Large intestine (tissue), 3 donors: ENCODE results near the gene MIS18A. TPM values are rescaled to one million over a fixed set of nuclear protein-coding genes. Genes with fewer than 3 reads are reported as not detected.
"Not testable (repeated sequence)": the region's sequence is repeated elsewhere in the genome, so short reads cannot be mapped to it uniquely, and the experiment has no call there.

Experiments used
- DNase-seq, 2 donors: peaks; one replicate each; pipeline versions ENCODE4 v3.0.0 to v3.0.0-alpha.2; 2013
- H3K27ac ChIP-seq: one replicate; pipeline ENCODE4 v1.5.1; 2013; ENCODE audit warnings: low read length
- H3K27me3 ChIP-seq: 2 replicates; pipeline ENCODE4 v1.6.1; 2013; ENCODE audit warnings: low read length; ENCODE audit not compliant: control insufficient read depth, insufficient read depth
- H3K36me3 ChIP-seq: 2 replicates; pipeline ENCODE4 v1.6.1; 2013; ENCODE audit warnings: low read length; ENCODE audit not compliant: control insufficient read depth, insufficient read depth
- H3K4me1 ChIP-seq: one replicate; pipeline ENCODE4 v1.6.1; 2013; ENCODE audit warnings: low read length; ENCODE audit not compliant: control insufficient read depth, insufficient read depth
- H3K4me3 ChIP-seq: one replicate; pipeline ENCODE4 v1.5.1; 2013; ENCODE audit warnings: low read length
- H3K9me3 ChIP-seq: one replicate; pipeline ENCODE4 v1.6.1; 2013; ENCODE audit warnings: mild to moderate bottlenecking, low read depth, low read length, moderate library complexity; ENCODE audit not compliant: control insufficient read depth
- WGBS: methylation state at CpG from one replicate; pipeline ENCODE4 v1.1.5; 2013; ENCODE audit warnings: low lambda C conversion rate; ENCODE audit not compliant: insufficient coverage; 5-methylcytosine and 5-hydroxymethylcytosine counted together
- polyA plus RNA-seq: library from polyadenylated mRNA; unstranded; fragments of 120-200 nt; gene quantifications from one replicate; pipeline ENCODE4 v1.2.1, GENCODE V29; 2013

Gene MIS18A
- polyA plus RNA-seq, 1 donor, result 15.4 TPM

DNA sequence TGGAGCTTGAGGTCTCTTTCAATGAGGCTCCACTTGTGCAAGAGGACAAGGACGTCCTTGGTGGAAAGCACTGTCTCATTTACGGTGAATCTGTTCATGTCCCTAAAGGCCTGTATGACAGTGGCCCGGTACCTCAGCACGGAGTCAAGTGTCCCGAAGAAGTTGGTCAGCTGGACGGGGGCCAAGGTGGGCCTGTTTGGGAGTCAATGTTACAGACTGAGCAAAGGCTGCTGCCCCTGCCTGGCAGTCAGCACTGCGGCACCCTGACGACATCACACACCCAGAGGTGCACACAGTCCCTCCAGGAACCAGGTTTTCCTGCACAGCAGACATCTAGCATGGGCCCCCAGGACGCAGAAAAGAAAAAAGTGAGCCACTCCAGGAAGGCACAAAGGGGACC, 38.9 kb upstream of the MIS18A start:
- H3K4me1 ChIP-seq, result no peaks in the 10 kb centered on the region
- WGBS, result no CpG with 5 or more reads among the region's 9 CpGs
- H3K4me3 ChIP-seq, result no peak overlapping the region
- DNase-seq, result no peak
- H3K27ac ChIP-seq, result no peak overlapping the region
- H3K36me3 ChIP-seq, result peaks cover 83% of the 10 kb centered on the region
- H3K9me3 ChIP-seq, result no peaks in the 10 kb centered on the region
- H3K27me3 ChIP-seq, result no peaks in the 10 kb centered on the region

DNA sequence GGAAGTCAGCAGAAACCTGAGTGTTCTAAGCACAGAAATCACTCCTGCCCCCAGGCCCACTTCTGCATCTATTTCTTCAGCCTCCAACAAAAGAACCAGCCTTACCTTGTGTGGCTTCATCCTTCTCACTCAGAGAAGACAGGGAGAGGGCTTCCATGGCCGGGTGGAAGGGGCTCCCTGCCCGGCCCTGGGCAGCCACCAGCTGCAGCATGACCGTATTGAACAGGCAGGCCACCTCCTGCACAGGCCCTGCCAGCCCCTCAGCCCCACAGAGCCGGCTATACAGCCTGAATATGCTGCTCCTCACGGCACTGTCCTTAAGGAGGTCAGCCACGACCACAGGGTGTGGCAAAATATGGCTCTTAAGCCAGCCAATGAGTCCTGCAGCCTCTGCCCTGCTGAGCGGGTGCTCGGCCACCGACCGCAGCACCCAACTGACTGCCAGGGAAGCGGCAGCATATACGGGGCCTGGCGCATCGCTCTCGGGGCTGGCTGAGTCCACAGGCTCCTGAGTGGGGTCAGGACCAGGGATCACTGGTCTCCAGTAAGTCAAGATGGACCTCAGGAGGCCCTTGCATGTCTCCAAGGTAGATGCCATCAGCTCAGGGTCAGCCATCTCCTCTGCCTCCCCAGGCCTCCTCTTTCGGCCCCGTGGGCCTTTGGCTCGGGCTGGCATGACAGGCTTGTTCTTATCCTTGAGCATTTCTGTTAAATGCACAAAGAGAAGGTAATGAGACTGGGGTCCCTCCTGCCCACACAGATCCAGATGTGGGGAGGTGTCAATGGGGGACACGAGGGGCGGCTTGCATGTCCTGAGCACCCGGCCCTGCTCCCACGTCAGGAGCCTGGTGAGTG, 37.7 kb upstream of the MIS18A start:
- WGBS, result no CpG with 5 or more reads among the region's 22 CpGs

DNA sequence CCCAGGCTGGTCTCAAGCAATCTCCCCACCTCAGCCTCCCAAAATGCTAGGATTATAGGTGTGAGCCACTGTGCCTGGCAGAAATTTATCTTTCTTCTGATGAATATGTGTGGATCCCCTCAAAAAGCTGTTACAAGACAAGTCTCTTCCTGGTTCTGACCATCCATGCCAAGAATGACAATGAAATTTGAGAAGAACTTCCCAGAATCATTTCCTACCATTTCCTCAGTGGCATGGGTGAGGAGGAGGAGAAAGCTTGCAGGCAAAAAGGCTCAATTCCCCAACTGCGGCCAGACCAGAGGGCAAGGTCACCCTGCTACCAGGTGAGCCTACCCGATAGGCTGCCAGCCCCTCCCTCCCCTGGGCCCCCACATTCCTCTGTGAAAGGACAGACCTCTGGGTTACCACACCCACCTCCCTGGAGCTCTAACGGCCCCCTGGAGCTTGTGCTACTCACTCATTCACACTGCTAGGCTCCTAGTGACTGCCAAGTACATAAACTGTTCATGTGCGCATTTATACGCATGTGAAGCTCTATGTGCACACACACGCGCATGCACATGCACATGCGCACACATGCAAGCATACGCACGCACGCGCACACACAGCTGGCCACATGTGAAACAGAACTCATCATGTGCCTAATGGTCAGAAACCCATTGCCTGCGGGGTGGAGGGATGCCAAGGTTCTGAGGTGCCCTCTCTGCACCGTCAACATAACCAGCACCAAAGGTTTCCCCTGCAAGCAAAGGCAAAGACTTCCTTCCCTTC, 36.8 kb upstream of the MIS18A start:
- DNase-seq, result no peak
- H3K36me3 ChIP-seq, result peaks cover 82% of the 10 kb centered on the region

More for the DNA sequence above, 37.7 kb upstream of the MIS18A start:
- Histone ChIP-seq H3K27me3 (no peaks in the 10 kb centered on the region), H3K27ac (no peak overlapping the region), H3K36me3 (peaks cover 84% of the 10 kb centered on the region), H3K4me1 (no peaks in the 10 kb centered on the region), H3K4me3 (no peak overlapping the region), H3K9me3 (no peaks in the 10 kb centered on the region)
- no peak for DNase-seq

DNA sequence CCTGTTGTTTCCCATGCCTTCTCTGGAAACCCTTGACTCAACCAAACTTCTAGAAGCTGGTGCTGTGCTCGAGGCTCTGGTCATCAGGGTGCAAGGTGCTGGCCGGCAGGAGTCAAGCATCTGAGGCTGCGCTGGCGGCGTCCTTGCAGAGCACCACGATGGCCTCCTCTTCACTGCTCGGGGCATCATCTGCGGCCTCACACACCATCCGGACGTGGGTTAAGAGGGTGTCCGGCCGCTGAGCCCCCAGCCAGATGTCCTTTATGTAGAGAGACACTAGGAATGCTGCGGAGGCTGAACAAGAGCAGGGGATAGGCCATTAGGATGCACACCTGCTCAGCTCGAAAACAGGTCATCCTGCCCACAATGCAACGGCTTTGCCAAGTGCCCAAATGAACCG, 36.0 kb upstream of the MIS18A start:
- Histone ChIP-seq H3K9me3 (no peaks in the 10 kb centered on the region), H3K4me1 (no peaks in the 10 kb centered on the region), H3K4me3 (no peak overlapping the region), H3K36me3 (peaks cover 78% of the 10 kb centered on the region), H3K27ac (no peak overlapping the region), H3K27me3 (no peaks in the 10 kb centered on the region)
- DNase-seq, result no peak
- no CpG with 5 or more reads among the region's 16 CpGs for WGBS

More for the DNA sequence above, 36.8 kb upstream of the MIS18A start:
- H3K4me3 ChIP-seq, result no peak overlapping the region
- no CpG with 5 or more reads among the region's 14 CpGs for WGBS
- H3K27ac ChIP-seq, result no peak overlapping the region
- no peaks in the 10 kb centered on the region for H3K9me3 ChIP-seq
- H3K27me3 ChIP-seq, result no peaks in the 10 kb centered on the region
- H3K4me1 ChIP-seq, result no peaks in the 10 kb centered on the region

DNA sequence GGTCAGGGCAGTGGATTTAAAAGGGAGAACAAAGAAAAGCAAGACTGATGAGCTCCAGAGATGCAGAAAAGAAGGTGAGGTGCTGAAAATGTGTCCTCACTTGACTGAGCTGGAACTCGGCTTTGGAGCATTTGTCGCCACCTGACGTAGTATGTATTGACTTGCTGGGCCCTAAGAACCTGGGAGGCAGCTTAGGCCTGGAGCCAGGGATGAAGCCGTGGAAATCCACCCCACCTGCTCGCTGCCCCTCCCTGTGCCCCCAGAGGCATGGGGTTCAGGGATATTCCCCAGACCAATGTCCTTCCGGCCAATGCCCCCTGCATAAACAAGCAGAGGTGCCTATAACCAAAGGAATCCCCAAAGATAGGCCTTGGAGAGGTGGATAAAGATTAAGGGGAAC, 34.1 kb upstream of the MIS18A start:
- no peak for DNase-seq
- no CpG with 5 or more reads among the region's 6 CpGs for WGBS

DNA sequence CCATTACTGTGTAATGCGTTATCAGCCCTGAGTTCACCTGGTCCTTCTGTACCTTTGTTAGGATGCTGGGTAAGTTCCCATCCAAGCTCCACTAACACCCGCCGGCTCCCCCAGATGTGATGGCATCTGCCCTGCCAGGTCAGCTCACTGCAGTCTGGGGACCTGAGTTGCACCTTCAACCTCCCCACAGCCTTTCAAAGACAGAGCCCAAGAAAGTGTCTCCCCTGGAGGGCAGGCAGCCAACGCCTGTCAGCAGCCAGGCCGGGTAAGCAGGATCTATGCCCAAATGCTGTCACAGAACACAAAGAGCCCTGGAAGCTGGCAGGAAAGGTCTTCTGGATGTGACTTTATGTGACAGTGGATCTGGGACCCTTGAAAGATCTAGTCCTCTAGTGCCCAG, 33.5 kb upstream of the MIS18A start:
- DNase-seq, result no peak
- H3K27me3 ChIP-seq, result no peaks in the 10 kb centered on the region
- no peaks in the 10 kb centered on the region for H3K9me3 ChIP-seq
- no peak overlapping the region for H3K4me3 ChIP-seq
- no peaks in the 10 kb centered on the region for H3K4me1 ChIP-seq
- WGBS, result no CpG with 5 or more reads among the region's 5 CpGs
- no peak overlapping the region for H3K27ac ChIP-seq
- H3K36me3 ChIP-seq, result peaks cover 60% of the 10 kb centered on the region

More for the DNA sequence above, 34.1 kb upstream of the MIS18A start:
- H3K27ac ChIP-seq, result no peak overlapping the region
- H3K4me3 ChIP-seq, result no peak overlapping the region
- H3K36me3 ChIP-seq, result peaks cover 67% of the 10 kb centered on the region
- H3K9me3 ChIP-seq, result no peaks in the 10 kb centered on the region
- no peaks in the 10 kb centered on the region for H3K4me1 ChIP-seq
- no peaks in the 10 kb centered on the region for H3K27me3 ChIP-seq

DNA sequence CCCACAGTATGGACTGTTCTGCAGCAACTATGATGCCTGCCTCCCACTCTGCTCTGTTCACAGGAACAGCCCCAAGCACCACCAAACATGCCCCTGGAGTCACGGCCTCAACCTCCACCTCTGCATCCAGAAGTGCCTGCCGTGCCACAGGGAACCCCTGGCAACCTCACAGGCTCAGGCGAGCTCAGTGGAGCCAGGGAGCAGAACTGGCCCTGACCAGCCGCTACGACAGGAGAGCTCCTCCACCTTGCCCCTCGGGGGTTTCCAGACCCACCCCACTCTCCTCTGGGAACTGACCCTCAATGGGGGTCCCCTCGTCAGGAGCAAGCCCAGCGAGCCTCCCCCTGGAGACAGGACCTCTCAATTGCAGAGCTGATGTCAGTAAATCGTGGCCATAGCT, 32.8 kb upstream of the MIS18A start:
- H3K36me3 ChIP-seq, result peaks cover 53% of the 10 kb centered on the region
- no peaks in the 10 kb centered on the region for H3K27me3 ChIP-seq
- no peak for DNase-seq

DNA sequence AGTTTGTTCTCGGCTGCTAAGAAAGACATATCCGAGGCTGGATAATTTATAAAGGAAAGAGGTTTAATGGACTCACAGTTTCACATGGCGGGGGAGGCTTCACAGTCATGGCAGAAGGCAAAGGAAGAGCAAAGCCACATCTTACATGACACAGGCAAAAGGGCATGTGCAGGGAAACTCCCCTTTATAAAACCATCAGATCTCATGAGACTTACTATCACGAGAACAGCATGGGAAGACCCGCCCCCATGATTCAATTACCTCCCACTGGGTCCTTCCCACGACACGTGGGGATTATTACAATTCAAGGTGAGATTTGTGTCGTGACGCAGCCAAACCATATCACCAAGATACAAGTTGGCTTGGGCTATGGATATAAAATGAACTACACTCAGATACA, 32.1 kb upstream of the MIS18A start:
- H3K4me3 ChIP-seq, H3K4me1 ChIP-seq, H3K27ac ChIP-seq, DNase-seq, H3K27me3 ChIP-seq, H3K9me3 ChIP-seq: not testable (repeated sequence)
- H3K36me3 ChIP-seq, result peaks cover 47% of the 10 kb centered on the region
- 100% methylated on average over 2 of the region's 9 CpGs for WGBS

More for the DNA sequence above, 32.8 kb upstream of the MIS18A start:
- Histone ChIP-seq H3K27ac (no peak overlapping the region), H3K4me3 (no peak overlapping the region), H3K4me1 (no peaks in the 10 kb centered on the region), H3K9me3 (no peaks in the 10 kb centered on the region)
- WGBS, result no CpG with 5 or more reads among the region's 9 CpGs

DNA sequence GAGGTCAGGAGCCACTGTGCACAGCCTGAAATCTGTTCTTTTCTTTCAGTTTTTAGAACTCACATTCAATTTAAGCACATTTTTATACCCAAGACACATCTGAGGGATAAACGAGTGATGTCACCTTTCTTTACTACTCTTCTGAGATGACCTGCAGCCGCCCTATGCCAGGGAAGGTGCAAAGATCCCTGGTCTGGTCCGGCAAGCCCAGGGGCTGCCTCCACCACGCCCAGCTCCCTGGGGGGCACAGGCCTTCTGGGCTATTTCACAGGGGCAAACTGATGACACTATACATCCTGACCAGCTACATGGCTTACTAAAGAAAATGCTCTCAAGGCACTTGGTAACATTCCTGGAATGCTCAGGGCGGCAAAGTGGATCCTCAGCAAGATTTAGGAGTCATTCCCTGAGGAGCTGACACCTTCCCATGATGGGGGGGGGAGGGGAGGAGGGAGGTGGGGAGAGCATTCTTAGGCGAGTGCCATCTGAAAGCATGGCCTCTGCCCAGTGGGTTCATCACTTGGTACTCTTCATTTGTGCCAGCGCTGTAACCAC, 31.1 kb upstream of the MIS18A start:
- H3K9me3 ChIP-seq, result no peaks in the 10 kb centered on the region
- DNase-seq, result no peak
- no peak overlapping the region for H3K27ac ChIP-seq
- H3K36me3 ChIP-seq, result peaks cover 39% of the 10 kb centered on the region
- 90% methylated on average over 2 of the region's 7 CpGs for WGBS
- H3K4me3 ChIP-seq, result no peak overlapping the region
- no peaks in the 10 kb centered on the region for H3K4me1 ChIP-seq
- H3K27me3 ChIP-seq, result no peaks in the 10 kb centered on the region

DNA sequence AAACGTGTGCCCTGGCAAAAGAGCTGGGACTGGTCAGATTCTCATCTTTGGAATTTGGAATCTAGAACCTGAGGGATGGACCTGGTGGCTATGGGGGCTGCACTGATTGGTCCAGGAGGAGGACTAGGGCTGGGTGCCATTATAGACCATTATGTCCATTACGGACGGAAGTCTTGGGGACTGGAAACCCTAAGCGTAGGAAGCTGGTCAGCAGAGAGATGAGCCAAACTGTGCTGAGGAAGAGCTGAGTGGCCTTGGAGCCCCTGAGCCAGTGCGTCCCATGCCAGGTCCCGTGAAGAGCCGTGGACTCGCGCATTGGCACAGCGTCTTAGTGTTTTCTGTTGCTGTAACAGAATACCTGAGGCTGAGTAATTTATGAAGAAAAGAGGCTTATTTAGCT, 29.8 kb upstream of the MIS18A start:
- H3K27me3 ChIP-seq, result no peaks in the 10 kb centered on the region
- DNase-seq, result no peak
- H3K27ac ChIP-seq, result no peak overlapping the region
- H3K36me3 ChIP-seq, result peaks cover 32% of the 10 kb centered on the region
- H3K4me3 ChIP-seq, result no peak overlapping the region
- no peaks in the 10 kb centered on the region for H3K4me1 ChIP-seq
- WGBS, result no CpG with 5 or more reads among the region's 10 CpGs
- H3K9me3 ChIP-seq, result no peaks in the 10 kb centered on the region
